IMR-90 (cell line): ENCODE measurements around the gene KRT32. TPM values are rescaled to one million over a fixed set of nuclear protein-coding genes. Genes with fewer than 3 reads are reported as not detected.
A peak's percentile ranks its signal among the peaks of the same experiment; 100 is the strongest.

Source experiments
- ATAC-seq: fragments of 200-7000 bp; cut with Tn5 transposase; 2 replicates; pipeline ENCODE4 v1.9.1; 2020; ENCODE audit warnings: low read depth, mild to moderate bottlenecking, moderate library complexity
- BruUV-seq: library from RNA; stranded (reverse); fragments of 400-500 nt; replicated peaks from 2 replicates; lab custom pipeline; 2021; lab: Mats Ljungman, UMichigan
- CTCF ChIA-PET: fragments of 300-600 bp; formaldehyde crosslinking; extraction: SDS; loops from one replicate; lab custom pipeline; 2021; ENCODE audit warnings: antibody characterized with exemption; lab: Yijun Ruan, JAX
- POLR2A ChIA-PET: fragments of 300-600 bp; sonication (Branson Sonifier 250); formaldehyde crosslinking; loops from one replicate; lab custom pipeline; 2022; ENCODE audit warnings: antibody characterized with exemption; ENCODE audit not compliant: unreplicated experiment; lab: Charles Lee
- DNase-seq: peaks from one replicate; pipeline ENCODE4 v3.0.0; 2013
- H2AFZ ChIP-seq: replicated peaks from 2 replicates; pipeline ENCODE3; 2013; ENCODE audit warnings: low read length, mild to moderate bottlenecking; ENCODE audit not compliant: poor library complexity
- H2AK5ac ChIP-seq: 2 replicates; pipeline ENCODE4 v1.6.1; 2013; ENCODE audit warnings: low read depth, low read length, inconsistent platforms
- H2AK9ac ChIP-seq: replicated peaks from 2 replicates; pipeline ENCODE3; 2013; ENCODE audit warnings: mild to moderate bottlenecking, low read depth, low read length, moderate library complexity; ENCODE audit not compliant: poor library complexity
- H2BK120ac ChIP-seq: 2 replicates; pipeline ENCODE4 v1.6.1; 2013; ENCODE audit warnings: low read depth, low read length, inconsistent platforms
- H2BK15ac ChIP-seq: 3 replicates; pipeline ENCODE4 v1.6.1; 2013; ENCODE audit warnings: low read depth, low read length, inconsistent platforms
- H2BK20ac ChIP-seq: 2 replicates; pipeline ENCODE4 v1.6.1; 2013; ENCODE audit warnings: low read depth, mild to moderate bottlenecking, inconsistent platforms, low read length, moderate library complexity
- H2BK5ac ChIP-seq: 2 replicates; pipeline ENCODE4 v1.6.1; 2013; ENCODE audit warnings: mild to moderate bottlenecking, low read depth, low read length, inconsistent platforms; ENCODE audit not compliant: poor library complexity, severe bottlenecking
- H3K14ac ChIP-seq: replicated peaks from 2 replicates; pipeline ENCODE4 v1.6.1; 2013; ENCODE audit warnings: low read depth, low read length, inconsistent platforms
- H3K18ac ChIP-seq: 2 replicates; pipeline ENCODE4 v1.6.1; 2013; ENCODE audit warnings: low read depth, low read length, control low read depth
- H3K23ac ChIP-seq: 2 replicates; pipeline ENCODE4 v1.6.1; 2013; ENCODE audit warnings: low read depth, low read length, inconsistent platforms
- H3K27ac ChIP-seq: 2 replicates; pipeline ENCODE4 v1.5.1; 2013; ENCODE audit warnings: mild to moderate bottlenecking, control low read depth, low read length; ENCODE audit not compliant: insufficient read depth
- H3K27me3 ChIP-seq: 2 replicates; pipeline ENCODE4 v1.6.1; 2013; ENCODE audit warnings: low read length; ENCODE audit not compliant: control insufficient read depth, insufficient read depth
- H3K36me3 ChIP-seq: 2 replicates; pipeline ENCODE4 v1.6.1; 2013; ENCODE audit warnings: low read length, mixed read lengths; ENCODE audit not compliant: control insufficient read depth, insufficient read depth
- H3K4ac ChIP-seq: 2 replicates; pipeline ENCODE4 v1.6.1; 2013; ENCODE audit warnings: low read depth, low read length, inconsistent platforms
- H3K4me1 ChIP-seq: 2 replicates; pipeline ENCODE4 v1.6.1; 2013; ENCODE audit warnings: low read length, mixed read lengths; ENCODE audit not compliant: control insufficient read depth, insufficient read depth
- H3K4me2 ChIP-seq: 2 replicates; pipeline ENCODE4 v1.6.1; 2013; ENCODE audit warnings: low read depth, mild to moderate bottlenecking, control low read depth, low read length, moderate library complexity
- H3K4me3 ChIP-seq: 2 replicates; pipeline ENCODE4 v1.5.1; 2013; ENCODE audit warnings: low read depth, mild to moderate bottlenecking, control low read depth, low read length, moderate library complexity; ENCODE audit not compliant: insufficient read depth
- H3K56ac ChIP-seq: 2 replicates; pipeline ENCODE4 v1.6.1; 2013; ENCODE audit warnings: low read length, inconsistent platforms; ENCODE audit not compliant: insufficient read depth; ENCODE audit errors: extremely low read depth
- H3K79me1 ChIP-seq, 2 experiments: 2 replicates each; pipeline ENCODE4 v1.6.1; 2013; ENCODE audit warnings: low read length in 2 of 2, inconsistent platforms in 1 of 2, low read depth in 1 of 2
- H3K9ac ChIP-seq: 2 replicates; pipeline ENCODE4 v1.6.1; 2013; ENCODE audit warnings: low read depth, low read length, control low read depth
- H3K9me1 ChIP-seq: 2 replicates; pipeline ENCODE4 v1.6.1; 2013; ENCODE audit warnings: low read length, inconsistent platforms; ENCODE audit not compliant: insufficient read depth
- H3K9me3 ChIP-seq: 2 replicates; pipeline ENCODE4 v1.6.1; 2013; ENCODE audit warnings: low read length; ENCODE audit not compliant: control insufficient read depth, insufficient read depth
- H4K20me1 ChIP-seq: 2 replicates; pipeline ENCODE4 v1.6.1; 2013; ENCODE audit warnings: low read length, inconsistent platforms; ENCODE audit not compliant: insufficient read depth
- H4K5ac ChIP-seq: 2 replicates; pipeline ENCODE4 v1.6.1; 2013; ENCODE audit warnings: mild to moderate bottlenecking, low read depth, low read length, control low read depth
- H4K8ac ChIP-seq, 2 experiments: 2 replicates each; pipeline ENCODE4 v1.6.1; 2013; ENCODE audit warnings: low read depth in 2 of 2, low read length in 2 of 2, control low read depth in 1 of 2, inconsistent platforms in 1 of 2
- H4K91ac ChIP-seq: 2 replicates; pipeline ENCODE4 v1.6.1; 2013; ENCODE audit warnings: low read depth, low read length, inconsistent platforms; ENCODE audit not compliant: insufficient read depth
- CHD1 ChIP-seq: IDR thresholded peaks from 2 replicates; pipeline ENCODE4 v1.6.1; 2012; ENCODE audit warnings: low read depth, low read length, improper control_type of control experiment
- FOS ChIP-seq: fragments of 150-350 bp; IDR thresholded peaks from 2 replicates; pipeline ENCODE4 v1.6.1; 2016; ENCODE audit warnings: low read depth, low read length
- NFE2L2 ChIP-seq: fragments of 150-350 bp; IDR thresholded peaks from 2 replicates; pipeline ENCODE4 v1.6.1; 2016; ENCODE audit warnings: low read depth, mild to moderate bottlenecking, low read length
- RAD21 ChIP-seq: IDR thresholded peaks from 2 replicates; pipeline ENCODE4 v1.6.1; 2012; ENCODE audit warnings: low read length, improper control_type of control experiment
- WGBS, 2 experiments: methylation state at CpG; one replicate each; pipeline versions ENCODE4 v1.1.5 to v1.1.7; 2013; ENCODE audit warnings: missing lambda C conversion rate in 2 of 2; ENCODE audit not compliant: insufficient read length in 1 of 2; ENCODE audit errors: extremely low coverage in 2 of 2; 5-methylcytosine and 5-hydroxymethylcytosine counted together
- dilution Hi-C: fragments of 300-500 bp; cut with HindIII; formaldehyde crosslinking; loops from one replicate; pipeline ENCODE4 v1.14.3; 2018; ENCODE audit warnings: low sequenced_read_pairs; ENCODE audit not compliant: unreplicated experiment
- in situ Hi-C: fragments of 300-500 bp; cut with MboI; formaldehyde crosslinking; loops from 3 replicates; pipeline ENCODE4 v1.14.3; 2019; ENCODE audit warnings: low sequenced_read_pairs, inconsistent platforms, mixed read lengths
- intact Hi-C: fragments of 100-400 bp; cut with micrococcal nuclease; formaldehyde crosslinking; loops from 2 replicates; pipeline ENCODE4 v1.10.0; 2022
- polyA plus RNA-seq, 3 experiments: library from polyadenylated mRNA; depleted of rRNA; stranded (reverse); fragments of >200 nt; gene quantifications; 2 replicates each; pipeline ENCODE4 v1.2.3, GENCODE V29; 2012; ENCODE audit warnings: low replicate concordance in 1 of 3
- total RNA-seq: library from RNA; depleted of rRNA; stranded (reverse); fragments of >200 nt; gene quantifications from 2 replicates; pipeline ENCODE4 v1.2.3, GENCODE V29; 2012
- TF ChIP-seq, protein P1 (sequence below): fragments of 150-350 bp; IDR thresholded peaks from 2 replicates; pipeline ENCODE4 v1.6.1; 2016; ENCODE audit warnings: low read depth, mild to moderate bottlenecking, low read length, moderate library complexity, borderline replicate concordance

Gene KRT32
- total and polyA plus RNA-seq, 2 of the 4 experiments (the other 2 are of a cell fraction): 0.09 TPM; not detected in 1

DNA sequence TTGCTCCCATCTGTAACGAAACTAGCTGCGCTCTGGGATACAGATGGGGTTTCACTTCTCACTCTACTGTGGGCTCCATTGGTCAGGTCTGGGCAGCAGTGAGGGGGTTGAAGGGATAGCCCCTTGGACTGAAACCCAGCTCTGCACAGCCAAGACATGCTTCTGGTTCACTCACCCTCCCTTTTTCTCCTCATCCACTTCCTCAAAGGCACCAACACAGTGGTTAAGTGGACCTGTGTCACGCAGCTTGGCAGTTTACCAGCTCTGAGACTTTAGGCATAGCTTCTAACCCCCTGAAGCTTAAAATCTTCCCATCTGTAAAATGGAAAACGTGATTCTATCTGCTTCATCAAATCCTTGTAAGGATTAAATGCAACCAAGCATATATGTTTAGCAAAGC is 14.9 kb downstream of the KRT32 start:
- Histone ChIP-seq H2AK9ac (no peak overlapping the region), H3K4me1 (peaks cover 6% of the 10 kb centered on the region), H3K79me1 (no peaks in the 10 kb centered on the region), H3K14ac (no peak overlapping the region), H3K27ac (no peak overlapping the region), H3K9ac (no peak overlapping the region), H3K56ac (no peak overlapping the region), H4K8ac (no peak overlapping the region), H3K27me3 (peaks cover 5% of the 10 kb centered on the region), H2BK20ac (0 out of 2 replicates have a peak overlapping the region, but pooled peaks have one; percentile 3), H3K4me2 (no peak overlapping the region), H3K4ac (no peak overlapping the region), H2BK120ac (no peak overlapping the region), H4K91ac (no peak overlapping the region), H2AFZ (no peak overlapping the region), H3K23ac (no peak overlapping the region), H2BK15ac (no peak overlapping the region), H3K9me1 (peaks cover 5% of the 10 kb centered on the region), H3K18ac (no peak overlapping the region), H4K20me1 (no peaks in the 10 kb centered on the region), H3K9me3 (peaks cover 14% of the 10 kb centered on the region), H3K4me3 (no peak overlapping the region), H2BK5ac (no peak overlapping the region), H3K36me3 (no peaks in the 10 kb centered on the region), H4K5ac (no peak overlapping the region), H2AK5ac (no peak overlapping the region)
- CTCF ChIA-PET: no interaction called here
- POLR2A ChIA-PET: no interaction called here
- dilution Hi-C loops: no loop called here
- no peak for TF ChIP-seq NFE2L2
- TF ChIP-seq RAD21: no peak
- TF ChIP-seq, protein P1, sequence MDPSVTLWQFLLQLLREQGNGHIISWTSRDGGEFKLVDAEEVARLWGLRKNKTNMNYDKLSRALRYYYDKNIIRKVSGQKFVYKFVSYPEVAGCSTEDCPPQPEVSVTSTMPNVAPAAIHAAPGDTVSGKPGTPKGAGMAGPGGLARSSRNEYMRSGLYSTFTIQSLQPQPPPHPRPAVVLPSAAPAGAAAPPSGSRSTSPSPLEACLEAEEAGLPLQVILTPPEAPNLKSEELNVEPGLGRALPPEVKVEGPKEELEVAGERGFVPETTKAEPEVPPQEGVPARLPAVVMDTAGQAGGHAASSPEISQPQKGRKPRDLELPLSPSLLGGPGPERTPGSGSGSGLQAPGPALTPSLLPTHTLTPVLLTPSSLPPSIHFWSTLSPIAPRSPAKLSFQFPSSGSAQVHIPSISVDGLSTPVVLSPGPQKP: no peak
- no peak for TF ChIP-seq CHD1
- no peak for TF ChIP-seq FOS
- no TSS peak for BruUV-seq
- no peak for DNase-seq
- intact Hi-C loops: no loop called here
- in situ Hi-C loops: no loop called here
- no CpG with 5 or more reads among the region's 4 CpGs for WGBS, 2 experiments
- ATAC-seq: no peak
